SK-N-SH treated with all-trans-retinoic acid at 6 μM for 48 hours (cell line): ENCODE results near the gene SERPINC1.
"Not testable (repeated sequence)": the region's sequence is repeated elsewhere in the genome, so short reads cannot be mapped to it uniquely, and the experiment has no call there.

Experiments used
- ATAC-seq: fragments of 200-7000 bp; cut with Tn5 transposase; 3 replicates; pipeline ENCODE4 v1.9.1; 2020; ENCODE audit warnings: mild to moderate bottlenecking, moderate library complexity
- ARNTL ChIP-seq: fragments of 450-650 bp; formaldehyde crosslinking; IDR thresholded peaks from 2 replicates; pipeline ENCODE4 v1.5.0; 2020; ENCODE audit warnings: low read depth, mild to moderate bottlenecking, moderate library complexity, borderline replicate concordance
- CREB5 ChIP-seq: fragments of 250-450 bp; sonication (Bioruptor Pico); IDR thresholded peaks from 2 replicates; pipeline ENCODE4 v1.5.1; 2020; ENCODE audit warnings: low read depth, mild to moderate bottlenecking, moderate library complexity
- CSDC2 ChIP-seq: fragments of 250-450 bp; sonication (Bioruptor Pico); IDR thresholded peaks from 2 replicates; pipeline ENCODE4 v1.5.0; 2020; ENCODE audit warnings: mild to moderate bottlenecking, moderate library complexity
- ESRRG ChIP-seq: fragments of 250-450 bp; sonication (Bioruptor Pico); IDR thresholded peaks from 2 replicates; pipeline ENCODE4 v1.6.1; 2021; ENCODE audit warnings: mild to moderate bottlenecking
- GLIS3 ChIP-seq: fragments of 250-450 bp; sonication (Bioruptor Pico); IDR thresholded peaks from 2 replicates; pipeline ENCODE4 v1.5.0; 2020; ENCODE audit warnings: mild to moderate bottlenecking, moderate library complexity
- ISL1 ChIP-seq: fragments of 250-450 bp; sonication (Bioruptor Pico); IDR thresholded peaks from 2 replicates; pipeline ENCODE4 v2.1.2; 2022; ENCODE audit warnings: mild to moderate bottlenecking, moderate library complexity
- POU6F1 ChIP-seq: fragments of 250-450 bp; sonication (Bioruptor Pico); IDR thresholded peaks from 2 replicates; pipeline ENCODE4 v1.8.0; 2021; ENCODE audit warnings: low read depth, mild to moderate bottlenecking, moderate library complexity, borderline replicate concordance
- RARB ChIP-seq: fragments of 250-450 bp; sonication (Bioruptor Pico); IDR thresholded peaks from 2 replicates; pipeline ENCODE4 v1.8.0; 2021; ENCODE audit warnings: mild to moderate bottlenecking, moderate library complexity
- SNAI2 ChIP-seq: fragments of 250-450 bp; sonication (Bioruptor Pico); IDR thresholded peaks from 2 replicates; pipeline ENCODE4 v1.5.0; 2020; ENCODE audit warnings: mild to moderate bottlenecking, moderate library complexity
- TOX ChIP-seq: fragments of 250-450 bp; sonication (Bioruptor Pico); IDR thresholded peaks from 2 replicates; pipeline ENCODE4 v1.8.0; 2021; ENCODE audit warnings: mild to moderate bottlenecking, moderate library complexity, borderline replicate concordance
- ZC3H10 ChIP-seq: fragments of 250-450 bp; sonication (Bioruptor Pico); IDR thresholded peaks from 2 replicates; pipeline ENCODE4 v1.5.1; 2021; ENCODE audit warnings: mild to moderate bottlenecking, moderate library complexity
- ZFP30 ChIP-seq: fragments of 450-650 bp; formaldehyde crosslinking; IDR thresholded peaks from 2 replicates; pipeline ENCODE4 v1.5.0; 2022; ENCODE audit warnings: mild to moderate bottlenecking, moderate library complexity
- ZNF565 ChIP-seq: fragments of 450-650 bp; formaldehyde crosslinking; conservative IDR thresholded peaks from 2 replicates; pipeline ENCODE4 v1.5.0; 2020; ENCODE audit warnings: low read depth, mild to moderate bottlenecking, moderate library complexity
- ZNF70 ChIP-seq: fragments of 450-650 bp; formaldehyde crosslinking; IDR thresholded peaks from 2 replicates; pipeline ENCODE4 v1.5.0; 2020; ENCODE audit warnings: mild to moderate bottlenecking, moderate library complexity
- ZNF8 ChIP-seq: fragments of 450-650 bp; formaldehyde crosslinking; IDR thresholded peaks from 2 replicates; pipeline ENCODE4 v1.5.0; 2020; ENCODE audit warnings: mild to moderate bottlenecking, moderate library complexity
- TF ChIP-seq, protein P1 (sequence below): fragments of 250-450 bp; sonication (Bioruptor Pico); IDR thresholded peaks from 2 replicates; pipeline ENCODE4 v1.8.0; 2020; ENCODE audit warnings: mild to moderate bottlenecking, moderate library complexity, borderline replicate concordance
- TF ChIP-seq, protein P2 (sequence below): fragments of 250-450 bp; sonication (Bioruptor Pico); IDR thresholded peaks from 2 replicates; pipeline ENCODE4 v1.5.1; 2021; ENCODE audit warnings: mild to moderate bottlenecking, moderate library complexity

Gene SERPINC1

DNA sequence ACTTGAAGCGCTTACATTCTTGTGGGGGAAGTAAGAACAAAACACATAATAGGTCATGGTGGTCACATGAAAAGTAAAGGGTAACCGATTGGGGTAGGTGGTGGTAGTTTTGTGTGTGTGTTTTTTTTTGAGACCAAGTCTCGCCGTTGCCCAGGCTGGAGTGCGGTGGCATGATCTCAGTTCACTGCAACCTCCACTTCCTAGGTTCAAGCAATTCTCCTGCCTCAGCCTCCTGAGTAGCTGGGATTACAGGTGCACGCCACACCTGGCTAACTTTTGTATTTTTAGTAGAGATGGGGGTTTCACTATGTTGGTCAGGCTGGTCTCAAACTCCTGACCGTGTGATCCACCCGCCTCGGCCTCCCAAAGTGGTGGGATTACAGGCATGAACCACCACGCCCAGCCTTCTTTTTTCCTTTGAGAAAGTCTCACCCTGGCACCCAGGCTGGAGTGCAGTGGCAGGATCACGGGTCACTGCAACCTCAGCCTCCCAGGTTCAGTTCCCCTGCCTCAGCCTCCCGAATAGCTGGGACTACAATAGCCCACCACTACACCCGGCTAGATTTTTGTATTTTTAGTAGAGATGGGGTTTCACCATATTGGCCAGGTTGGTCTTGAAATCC, 54.9 kb downstream of the SERPINC1 start:
- peak; percentile 5 for TF ChIP-seq TOX
- TF ChIP-seq, protein P1, sequence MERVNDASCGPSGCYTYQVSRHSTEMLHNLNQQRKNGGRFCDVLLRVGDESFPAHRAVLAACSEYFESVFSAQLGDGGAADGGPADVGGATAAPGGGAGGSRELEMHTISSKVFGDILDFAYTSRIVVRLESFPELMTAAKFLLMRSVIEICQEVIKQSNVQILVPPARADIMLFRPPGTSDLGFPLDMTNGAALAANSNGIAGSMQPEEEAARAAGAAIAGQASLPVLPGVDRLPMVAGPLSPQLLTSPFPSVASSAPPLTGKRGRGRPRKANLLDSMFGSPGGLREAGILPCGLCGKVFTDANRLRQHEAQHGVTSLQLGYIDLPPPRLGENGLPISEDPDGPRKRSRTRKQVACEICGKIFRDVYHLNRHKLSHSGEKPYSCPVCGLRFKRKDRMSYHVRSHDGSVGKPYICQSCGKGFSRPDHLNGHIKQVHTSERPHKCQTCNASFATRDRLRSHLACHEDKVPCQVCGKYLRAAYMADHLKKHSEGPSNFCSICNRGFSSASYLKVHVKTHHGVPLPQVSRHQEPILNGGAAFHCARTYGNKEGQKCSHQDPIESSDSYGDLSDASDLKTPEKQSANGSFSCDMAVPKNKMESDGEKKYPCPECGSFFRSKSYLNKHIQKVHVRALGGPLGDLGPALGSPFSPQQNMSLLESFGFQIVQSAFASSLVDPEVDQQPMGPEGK (CRISPR knock-in tag) = peak; percentile 48; the same call in 1 of the 2 replicates
- 0 out of 2 replicates have a peak, but pooled peaks have one; percentile 26 for TF ChIP-seq CREB5 (CRISPR knock-in tag)
- TF ChIP-seq GLIS3 = peak; percentile 11; the same call in 1 of the 2 replicates
- ATAC-seq = peak; percentile 6

DNA sequence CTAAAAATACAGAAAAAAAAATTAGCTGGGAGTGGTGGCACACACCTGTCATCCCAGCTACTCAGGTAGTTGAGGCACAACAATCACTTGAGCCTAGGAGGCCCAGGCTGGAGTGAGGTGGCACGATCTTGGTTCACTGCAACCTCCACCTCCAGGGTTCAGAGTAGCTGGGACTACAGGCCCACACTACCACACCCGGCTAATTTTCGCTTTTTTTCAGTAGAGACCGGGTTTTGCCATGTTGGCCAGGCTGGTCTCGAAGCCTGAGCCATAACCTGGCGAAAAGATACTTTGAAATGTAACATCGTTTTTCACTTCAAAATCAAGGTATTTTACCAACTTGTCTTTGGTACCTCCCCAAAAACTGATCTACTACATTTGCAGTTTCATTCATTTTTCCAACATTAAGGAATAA, 55.4 kb downstream of the SERPINC1 start:
- ATAC-seq = peak; percentile 16
- TF ChIP-seq, protein P2, sequence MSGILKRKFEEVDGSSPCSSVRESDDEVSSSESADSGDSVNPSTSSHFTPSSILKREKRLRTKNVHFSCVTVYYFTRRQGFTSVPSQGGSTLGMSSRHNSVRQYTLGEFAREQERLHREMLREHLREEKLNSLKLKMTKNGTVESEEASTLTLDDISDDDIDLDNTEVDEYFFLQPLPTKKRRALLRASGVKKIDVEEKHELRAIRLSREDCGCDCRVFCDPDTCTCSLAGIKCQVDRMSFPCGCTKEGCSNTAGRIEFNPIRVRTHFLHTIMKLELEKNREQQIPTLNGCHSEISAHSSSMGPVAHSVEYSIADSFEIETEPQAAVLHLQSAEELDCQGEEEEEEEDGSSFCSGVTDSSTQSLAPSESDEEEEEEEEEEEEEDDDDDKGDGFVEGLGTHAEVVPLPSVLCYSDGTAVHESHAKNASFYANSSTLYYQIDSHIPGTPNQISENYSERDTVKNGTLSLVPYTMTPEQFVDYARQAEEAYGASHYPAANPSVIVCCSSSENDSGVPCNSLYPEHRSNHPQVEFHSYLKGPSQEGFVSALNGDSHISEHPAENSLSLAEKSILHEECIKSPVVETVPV (CRISPR knock-in tag) = 0 out of 2 replicates have a peak, but pooled peaks have one; percentile 31
- TF ChIP-seq RARB (CRISPR knock-in tag) = no peak
- peak; percentile 67; the same call in 1 of the 2 replicates for TF ChIP-seq GLIS3
- TF ChIP-seq ZC3H10 (CRISPR knock-in tag) = peak; percentile 65

- no peak for ATAC-seq
- no peak for TF ChIP-seq ESRRG
- TF ChIP-seq, all 23 proteins: peak for 0
Observed at GRCh38 chr1:173860065-173860464, 57.1 kb downstream of the SERPINC1 start.

DNA sequence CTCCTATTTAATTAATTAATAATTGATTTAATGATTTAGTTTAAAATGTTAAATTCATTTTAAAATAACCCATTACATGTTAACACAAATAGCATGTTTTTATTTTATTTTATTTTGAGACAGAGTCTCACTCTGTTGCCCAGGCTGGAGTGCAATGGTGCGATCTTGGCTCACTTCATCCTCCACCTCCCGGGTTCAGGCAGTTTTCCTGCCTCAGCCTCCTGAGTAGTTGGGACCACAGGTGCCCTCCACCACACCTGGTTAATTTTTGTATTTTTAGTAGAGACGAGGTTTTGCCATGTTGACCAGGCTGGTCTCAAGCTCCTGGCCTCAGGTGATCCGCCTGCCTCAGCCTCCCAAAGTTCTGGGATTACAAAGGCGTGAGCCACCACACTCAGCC, 57.6 kb downstream of the SERPINC1 start:
- ATAC-seq = not testable (repeated sequence)

GRCh38 chr1:173857363-173857917, 59.7 kb downstream of the SERPINC1 start:
- ATAC-seq = no peak

More at GRCh38 chr1:173857363-173857917, 59.7 kb downstream of the SERPINC1 start:
- TF ChIP-seq ARNTL (CRISPR knock-in tag) = no peak
- no peak for TF ChIP-seq RARB (CRISPR knock-in tag)
- TF ChIP-seq SNAI2 = no peak
- TF ChIP-seq ISL1 (CRISPR knock-in tag) = no peak
- TF ChIP-seq ZNF70 (CRISPR knock-in tag) = no peak
- no peak for TF ChIP-seq ZFP30 (CRISPR knock-in tag)
- no peak for TF ChIP-seq CREB5 (CRISPR knock-in tag)
- TF ChIP-seq TOX = no peak
- TF ChIP-seq, protein P2 (CRISPR knock-in tag) = no peak
- no peak for TF ChIP-seq CSDC2
- TF ChIP-seq ESRRG = no peak
- TF ChIP-seq, protein P1 (CRISPR knock-in tag) = no peak
- no peak for TF ChIP-seq POU6F1 (CRISPR knock-in tag)
- no peak for TF ChIP-seq ZNF8 (CRISPR knock-in tag)
- TF ChIP-seq GLIS3 = no peak
- TF ChIP-seq ZNF565 (CRISPR knock-in tag) = no peak
- TF ChIP-seq, all 23 proteins: peak for 0
